H1 (cell line): ENCODE data around the gene RAD51B. TPM values are rescaled to one million over a fixed set of nuclear protein-coding genes. Genes with fewer than 3 reads are reported as not detected.

Experiments used
- CTCF ChIA-PET: fragments of 300-600 bp; sonication (Branson Sonifier 250); formaldehyde crosslinking; loops from one replicate; lab custom pipeline; 2021; ENCODE audit not compliant: partially characterized antibody; lab: Charles Lee
- POLR2A ChIA-PET: fragments of 300-600 bp; sonication (Branson Sonifier 250); formaldehyde crosslinking; loops from one replicate; lab custom pipeline; 2021; ENCODE audit warnings: inconsistent platforms; ENCODE audit not compliant: partially characterized antibody; lab: Charles Lee
- DNase-seq, 2 experiments: peaks; one replicate each; pipeline versions ENCODE4 v3.0.0 to v3.0.0-alpha.2; 2010 to 2022; ENCODE audit warnings: low spot score in 2 of 2, low read depth in 1 of 2, mixed read lengths in 1 of 2
- FAIRE-seq: peaks from 2 replicates; lab custom pipeline; 2011; peaks lifted over from hg19 to GRCh38; lab: Jason Lieb, UNC
- H2AFZ ChIP-seq: 2 replicates; pipeline ENCODE4 v1.8.1; 2012; ENCODE audit warnings: low read length, inconsistent platforms
- H2AK5ac ChIP-seq: 2 replicates; pipeline ENCODE4 v1.6.1; 2013; ENCODE audit warnings: low read depth, low read length
- H2BK120ac ChIP-seq: replicated peaks from 2 replicates; pipeline ENCODE3; 2013; ENCODE audit warnings: low read depth, low read length, inconsistent platforms
- H2BK12ac ChIP-seq: 2 replicates; pipeline ENCODE4 v1.6.1; 2013; ENCODE audit warnings: low read depth, low read length
- H2BK15ac ChIP-seq: 2 replicates; pipeline ENCODE4 v1.6.1; 2013; ENCODE audit warnings: low read length
- H2BK20ac ChIP-seq: 2 replicates; pipeline ENCODE4 v1.6.1; 2013; ENCODE audit warnings: low read length
- H2BK5ac ChIP-seq: 2 replicates; pipeline ENCODE4 v1.6.1; 2013; ENCODE audit warnings: low read depth, low read length
- H3K14ac ChIP-seq: 2 replicates; pipeline ENCODE4 v1.6.1; 2013; ENCODE audit warnings: inconsistent platforms; ENCODE audit not compliant: insufficient read length
- H3K18ac ChIP-seq: 2 replicates; pipeline ENCODE4 v1.6.1; 2013; ENCODE audit warnings: low read length; ENCODE audit errors: extremely low read depth
- H3K23ac ChIP-seq: 2 replicates; pipeline ENCODE4 v1.6.1; 2013; ENCODE audit warnings: inconsistent platforms; ENCODE audit not compliant: insufficient read length
- H3K23me2 ChIP-seq: 2 replicates; pipeline ENCODE4 v1.6.1; 2013; ENCODE audit warnings: low read depth, low read length
- H3K27ac ChIP-seq: 2 replicates; pipeline ENCODE4 v1.6.1; 2011; ENCODE audit warnings: low read depth, low read length, inconsistent platforms
- H3K27me3 ChIP-seq, 4 experiments: replicated peaks in 1 of 4; 1 replicate in 1 of 4; 2 replicates in 3 of 4; pipeline versions ENCODE4 v1.6.1 to v1.8.1; 2011 to 2013; ENCODE audit warnings: low read length in 3 of 4, mild to moderate bottlenecking in 3 of 4, inconsistent platforms in 2 of 4, mixed read lengths in 2 of 4, moderate library complexity in 1 of 4; ENCODE audit not compliant: control insufficient read depth in 3 of 4, insufficient read depth in 3 of 4; ENCODE audit errors: extremely low read depth in 1 of 4
- H3K36me3 ChIP-seq, 4 experiments: 2 replicates each; pipeline versions ENCODE4 v1.6.1 to v1.8.1; 2011 to 2013; ENCODE audit warnings: mild to moderate bottlenecking in 4 of 4, low read length in 3 of 4, moderate library complexity in 2 of 4, control low read depth in 1 of 4, inconsistent platforms in 1 of 4; ENCODE audit not compliant: insufficient read depth in 4 of 4, control insufficient read depth in 2 of 4
- H3K4ac ChIP-seq: replicated peaks from 2 replicates; pipeline ENCODE3; 2013; ENCODE audit warnings: low read length, low read depth, mixed read lengths, inconsistent platforms; ENCODE audit not compliant: insufficient read length
- H3K4me1 ChIP-seq, 4 experiments: replicated peaks in 1 of 4; 1 replicate in 1 of 4; 2 replicates in 3 of 4; pipeline versions ENCODE4 v1.6.1 to v1.8.1; 2011 to 2013; ENCODE audit warnings: low read length in 3 of 4, inconsistent platforms in 2 of 4, mixed read lengths in 1 of 4; ENCODE audit not compliant: insufficient read depth in 4 of 4, control insufficient read depth in 3 of 4
- H3K4me2 ChIP-seq, 2 experiments: 2 replicates each; pipeline versions ENCODE4 v1.6.1 to v1.8.1; 2011 to 2013; ENCODE audit warnings: low read depth in 2 of 2, low read length in 2 of 2, control low read depth in 1 of 2, inconsistent platforms in 1 of 2, mild to moderate bottlenecking in 1 of 2; ENCODE audit not compliant: insufficient read depth in 1 of 2
- H3K4me3 ChIP-seq, 4 experiments: fragments of 200-600, 300-600 bp in 1 of 4; sonication (generic), shearing (Covaris generic), sonication (Bioruptor Twin) in 1 of 4; 2 replicates each; pipeline versions ENCODE4 v1.5.1 to v1.8.1; 2011 to 2016; ENCODE audit warnings: low read length in 4 of 4, low read depth in 3 of 4, control low read depth in 2 of 4, inconsistent platforms in 2 of 4, mild to moderate bottlenecking in 2 of 4, mixed read lengths in 1 of 4, moderate library complexity in 1 of 4; ENCODE audit not compliant: insufficient read depth in 2 of 4; ENCODE audit errors: extremely low read depth in 1 of 4
- H3K56ac ChIP-seq: replicated peaks from 2 replicates; pipeline ENCODE3; 2013; ENCODE audit warnings: low read depth, mild to moderate bottlenecking, mixed read lengths, low read length, inconsistent platforms; ENCODE audit not compliant: insufficient read length
- H3K79me1 ChIP-seq: 2 replicates; pipeline ENCODE4 v1.6.1; 2013; ENCODE audit warnings: low read depth, low read length, control low read depth
- H3K79me2 ChIP-seq, 2 experiments: 2 replicates each; pipeline versions ENCODE4 v1.6.1 to v1.8.1; 2012 to 2013; ENCODE audit warnings: low read length in 2 of 2, mild to moderate bottlenecking in 2 of 2, inconsistent platforms in 1 of 2; ENCODE audit not compliant: insufficient read depth in 2 of 2, control insufficient read depth in 1 of 2
- H3K9ac ChIP-seq, 4 experiments: replicated peaks in 1 of 4; 1 replicate in 1 of 4; 2 replicates in 3 of 4; pipeline versions ENCODE4 v1.6.1 to v1.8.1; 2011 to 2013; ENCODE audit warnings: low read depth in 3 of 4, low read length in 3 of 4, control low read depth in 2 of 4, mild to moderate bottlenecking in 2 of 4, moderate library complexity in 2 of 4, inconsistent platforms in 1 of 4; ENCODE audit errors: extremely low read depth in 1 of 4
- H3K9me3 ChIP-seq, 2 experiments: 2 replicates each; pipeline versions ENCODE4 v1.6.1 to v1.8.1; 2012 to 2013; ENCODE audit warnings: mild to moderate bottlenecking in 2 of 2, moderate library complexity in 2 of 2, control low read depth in 1 of 2, inconsistent platforms in 1 of 2, low read depth in 1 of 2, low read length in 1 of 2, mixed read lengths in 1 of 2; ENCODE audit not compliant: insufficient read depth in 2 of 2
- H4K20me1 ChIP-seq, 2 experiments: replicated peaks in 1 of 2; 2 replicates each; pipeline versions ENCODE3 to v1.8.1; 2011 to 2013; ENCODE audit warnings: inconsistent platforms in 2 of 2, low read length in 2 of 2, mild to moderate bottlenecking in 1 of 2; ENCODE audit not compliant: insufficient read depth in 2 of 2, control insufficient read depth in 1 of 2
- H4K5ac ChIP-seq: 2 replicates; pipeline ENCODE4 v1.6.1; 2013; ENCODE audit warnings: low read length, low read depth, mixed read lengths, inconsistent platforms; ENCODE audit not compliant: insufficient read length
- H4K8ac ChIP-seq: 2 replicates; pipeline ENCODE4 v1.8.0; 2013; ENCODE audit warnings: mild to moderate bottlenecking, moderate library complexity, low read length, inconsistent platforms; ENCODE audit not compliant: insufficient read depth; ENCODE audit errors: extremely low read depth
- H4K91ac ChIP-seq: replicated peaks from 2 replicates; pipeline ENCODE3; 2013; ENCODE audit warnings: low read length, mixed read lengths, inconsistent platforms; ENCODE audit not compliant: insufficient read length
- KDM5A ChIP-seq: fragments of 200-600 bp; IDR thresholded peaks from 2 replicates; pipeline ENCODE4 v1.7.1; 2012; ENCODE audit warnings: mild to moderate bottlenecking, low read length, inconsistent platforms, mixed read lengths
- SAP30 ChIP-seq: fragments of 300-600 bp; sonication (generic); IDR thresholded peaks from 2 replicates; pipeline ENCODE4 v1.7.1; 2012; ENCODE audit warnings: low read length, moderate library complexity, mild to moderate bottlenecking, inconsistent platforms; ENCODE audit not compliant: insufficient read depth, insufficient replicate concordance
- SRF ChIP-seq: IDR thresholded peaks from 2 replicates; pipeline ENCODE4 v1.6.1; 2011; ENCODE audit warnings: mild to moderate bottlenecking, low read depth, low read length, moderate library complexity
- ZNF274 ChIP-seq: IDR thresholded peaks from 2 replicates; pipeline ENCODE4 v1.7.0; 2012; ENCODE audit warnings: low read length, borderline replicate concordance; ENCODE audit errors: extremely low read depth
- WGBS, 2 experiments: shearing (Covaris generic) in 1 of 2; methylation state at CpG; one replicate each; pipeline versions ENCODE4 v1.1.6 to v1.1.7; 2013 to 2015; ENCODE audit warnings: low lambda C conversion rate in 2 of 2, mixed read lengths in 2 of 2, inconsistent platforms in 1 of 2, low coverage in 1 of 2, missing lambda C conversion rate in 1 of 2; ENCODE audit not compliant: insufficient replicate concordance in 2 of 2, insufficient coverage in 1 of 2, insufficient read length in 1 of 2; ENCODE audit errors: extremely low coverage in 1 of 2, missing lambda C conversion rate in 1 of 2; 5-methylcytosine and 5-hydroxymethylcytosine counted together
- polyA plus RNA-seq, 7 experiments: library from polyadenylated mRNA; depleted of rRNA in 3 of 7; stranded (reverse) in 5 of 7; unstranded in 2 of 7; fragments of >200 nt in 5 of 7; fragments of 200-250 nt in 2 of 7; gene quantifications; 1 replicate in 5 of 7; 2 replicates in 1 of 7; 4 replicates in 1 of 7; pipeline versions ENCODE4 v1.2.1 to v1.2.3, GENCODE V29; 2011 to 2013; ENCODE audit warnings: missing spikeins in 2 of 7, mixed read lengths in 2 of 7
- total RNA-seq: library from RNA; stranded (reverse); fragmentation: NEBNext Ultra II Directional; extraction: Animal tissue kit (Norgen Biotek cat#: 25700); gene quantifications from 2 replicates; pipeline ENCODE4 v1.2.1, GENCODE V29; 2021
- TF ChIP-seq, protein P1 (sequence below): IDR thresholded peaks from 2 replicates; pipeline ENCODE4 v1.6.1; 2011; ENCODE audit warnings: low read depth, mild to moderate bottlenecking, low read length; ENCODE audit not compliant: insufficient read depth

The RAD51B gene
- total and polyA plus RNA-seq, 2 of the 8 experiments (the other 6 are each of a cell fraction or from before 2014, with no cell fraction given): 3.9 to 14.9 TPM

DNA sequence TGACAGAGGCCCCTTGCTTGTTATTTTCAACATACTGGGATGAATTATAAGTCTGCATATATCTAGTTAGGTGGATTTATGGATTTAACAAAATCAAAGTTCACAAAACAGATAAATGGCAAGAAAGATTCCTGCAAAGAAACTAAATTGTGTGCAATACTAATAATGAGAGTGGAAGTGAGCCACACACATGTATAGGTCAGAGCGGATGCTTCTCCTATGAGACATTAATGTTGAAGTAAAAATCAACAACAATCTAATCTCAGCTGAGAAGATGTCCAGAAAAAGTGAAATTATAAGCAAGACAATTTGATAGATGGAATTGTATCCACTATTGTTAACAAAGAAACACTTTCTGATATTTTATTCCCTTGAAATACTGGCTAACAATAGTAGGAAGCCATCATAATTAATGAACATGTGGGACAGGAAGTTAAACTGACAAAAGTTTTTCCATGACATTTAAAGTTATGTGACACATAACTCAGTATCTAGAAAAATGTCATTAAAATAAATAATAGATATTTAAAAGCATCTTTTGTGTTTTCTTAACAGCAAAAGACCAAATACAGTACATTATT is 39.7 kb downstream of the RAD51B start:
- Histone ChIP-seq H4K20me1 (no peaks in the 10 kb centered on the region), H3K27ac (no peak overlapping the region), H3K79me2 (no peaks in the 10 kb centered on the region), H3K23ac (no peak overlapping the region), H2BK15ac (no peak overlapping the region), H3K79me1 (no peaks in the 10 kb centered on the region), H2AK5ac (no peak overlapping the region), H3K9ac (no peak overlapping the region), H3K4me2 (no peak overlapping the region), H3K23me2 (no peaks in the 10 kb centered on the region), H3K9me3 (no peaks in the 10 kb centered on the region), H2AFZ (no peak overlapping the region), H3K27me3 (no peaks in the 10 kb centered on the region), H3K4ac (no peak overlapping the region), H2BK120ac (no peak overlapping the region), H3K14ac (no peak overlapping the region), H3K56ac (no peak overlapping the region), H4K8ac (no peak overlapping the region), H3K36me3 (no peaks in the 10 kb centered on the region), H4K5ac (no peak overlapping the region), H3K18ac (no peak overlapping the region), H2BK5ac (no peak overlapping the region), H3K4me3 (no peak overlapping the region), H2BK12ac (no peak overlapping the region), H3K4me1 (no peaks in the 10 kb centered on the region), H2BK20ac (no peak overlapping the region), H4K91ac (no peak overlapping the region)
- WGBS, 2 experiments: 84% methylated on average over 1 of the region's 1 CpG; no CpG with 5 or more reads in 1 of the 2 experiments
- CTCF ChIA-PET: interaction anchor here (0.9 to 1.6 kb wide), 3 partner anchors 10 to 31 kb away, joined by 3 to 5 read pairs (median 5); no protein-coding TSS in a partner anchor
- TF ChIP-seq SAP30 (no peak), SRF (no peak), KDM5A (no peak), ZNF274 (no peak)
- TF ChIP-seq, protein P1, sequence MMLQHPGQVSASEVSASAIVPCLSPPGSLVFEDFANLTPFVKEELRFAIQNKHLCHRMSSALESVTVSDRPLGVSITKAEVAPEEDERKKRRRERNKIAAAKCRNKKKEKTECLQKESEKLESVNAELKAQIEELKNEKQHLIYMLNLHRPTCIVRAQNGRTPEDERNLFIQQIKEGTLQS: no peak
- FAIRE-seq (no peak), DNase-seq (no peak)
- POLR2A ChIA-PET: no interaction called here
